ENCODE measurements around the gene CGAS.
A peak's percentile ranks its signal among the peaks of the same experiment; 100 is the strongest.
"Not testable (repeated sequence)": the region's sequence is repeated elsewhere in the genome, so short reads cannot be mapped to it uniquely, and the experiment has no call there.

Gene CGAS

DNA sequence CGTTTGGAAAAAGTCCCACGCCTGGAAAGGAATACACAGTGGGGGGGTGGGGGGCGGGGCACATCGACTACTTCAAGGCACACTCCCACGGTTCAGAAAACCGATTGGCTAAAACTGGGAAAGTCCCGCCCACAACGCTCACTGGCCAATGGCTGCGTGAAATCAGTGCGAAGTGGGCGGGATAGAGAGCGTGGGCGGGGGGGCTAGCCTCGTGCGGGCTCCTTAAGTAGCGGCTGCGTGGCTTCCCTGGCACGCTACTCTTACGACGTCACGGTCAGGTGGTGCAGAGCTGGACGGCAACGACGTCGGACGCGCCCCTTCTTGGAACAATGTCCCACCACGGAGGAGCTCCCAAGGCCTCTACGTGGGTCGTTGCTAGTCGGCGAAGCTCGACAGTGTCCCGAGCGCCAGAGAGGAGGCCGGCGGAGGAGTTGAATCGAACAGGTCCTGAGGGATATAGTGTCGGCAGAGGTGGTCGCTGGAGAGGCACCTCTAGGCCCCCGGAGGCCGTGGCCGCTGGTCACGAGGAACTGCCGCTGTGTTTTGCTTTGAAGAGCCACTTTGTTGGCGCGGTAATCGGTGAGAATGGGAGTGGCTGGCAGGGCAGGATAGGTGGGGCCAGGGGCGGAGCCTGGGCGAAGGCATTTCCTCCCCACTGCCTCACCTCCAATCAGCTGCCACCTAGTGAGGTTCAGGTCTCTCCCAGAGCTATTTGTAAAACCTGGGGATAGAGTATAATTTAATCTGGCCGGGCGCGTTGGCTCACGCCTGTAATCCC lies 57.3 kb downstream of the CGAS start, which contains the start of gene DDX43:
TSS of gene DDX43 (plus strand) at position 252 of the 778 bp plus-strand sequence. CDS start at position 330, 78 bp downstream.
- DNase-seq = peak; percentile 69

DNA sequence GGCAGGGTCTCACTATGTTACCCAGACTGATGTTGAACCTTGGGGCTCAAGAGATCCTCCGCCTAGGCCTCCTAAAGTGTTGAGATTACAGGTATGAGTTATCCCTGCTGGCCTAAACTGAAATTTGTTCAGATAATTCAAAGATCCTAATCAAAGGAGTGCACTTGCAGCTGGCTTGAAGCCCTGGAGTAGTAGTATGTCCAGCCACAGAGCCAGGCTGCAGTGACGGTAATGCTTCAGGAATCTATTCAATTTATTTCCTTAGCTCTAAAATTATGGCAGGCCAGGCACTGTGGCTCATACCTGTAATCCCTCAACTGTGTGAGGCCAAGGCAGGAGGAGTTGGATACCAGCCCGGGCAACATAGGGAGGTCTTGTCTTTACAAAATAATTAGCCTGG lies 58.8 kb downstream of the CGAS start:
- DNase-seq = no peak

DNA sequence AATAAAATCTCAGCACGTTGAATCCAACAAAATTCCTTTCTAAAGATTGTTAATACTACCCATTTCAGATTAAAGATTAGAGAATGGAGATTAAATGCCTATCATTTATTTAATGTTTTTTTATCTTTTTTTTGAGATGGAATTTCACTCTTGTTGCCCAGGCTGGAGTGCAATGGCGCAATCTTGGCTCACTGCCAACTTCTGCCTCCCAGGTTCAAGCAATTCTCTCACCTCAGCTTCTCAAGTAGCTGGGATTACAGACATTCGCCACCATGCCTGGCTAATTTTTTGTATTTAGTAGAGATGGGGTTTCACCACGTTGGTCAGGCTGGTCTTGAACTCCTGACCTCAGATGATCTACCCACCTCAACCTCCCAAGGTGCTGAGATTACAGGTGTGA lies 59.9 kb downstream of the CGAS start:
- DNase-seq = not testable (repeated sequence)

DNA sequence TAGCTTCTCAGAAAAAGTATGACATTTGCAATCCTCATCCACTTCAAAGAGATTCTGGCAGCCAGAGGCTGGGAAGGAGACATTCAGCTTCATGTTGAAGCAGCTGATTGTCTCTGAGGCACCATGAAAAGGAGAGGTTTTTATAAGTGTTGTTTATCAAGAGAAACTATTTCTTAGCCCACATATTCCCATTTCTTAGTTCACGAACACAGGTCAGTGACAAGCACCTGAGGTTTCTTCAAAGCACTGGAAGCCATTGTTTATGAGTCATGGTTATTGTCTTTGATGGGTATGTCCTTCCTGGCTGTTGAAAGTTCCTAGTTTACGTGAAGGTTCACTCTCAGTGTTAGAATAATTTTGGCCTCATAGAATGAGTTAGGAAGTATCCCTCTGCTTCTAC lies 60.4 kb downstream of the CGAS start:
- DNase-seq = no peak

DNA sequence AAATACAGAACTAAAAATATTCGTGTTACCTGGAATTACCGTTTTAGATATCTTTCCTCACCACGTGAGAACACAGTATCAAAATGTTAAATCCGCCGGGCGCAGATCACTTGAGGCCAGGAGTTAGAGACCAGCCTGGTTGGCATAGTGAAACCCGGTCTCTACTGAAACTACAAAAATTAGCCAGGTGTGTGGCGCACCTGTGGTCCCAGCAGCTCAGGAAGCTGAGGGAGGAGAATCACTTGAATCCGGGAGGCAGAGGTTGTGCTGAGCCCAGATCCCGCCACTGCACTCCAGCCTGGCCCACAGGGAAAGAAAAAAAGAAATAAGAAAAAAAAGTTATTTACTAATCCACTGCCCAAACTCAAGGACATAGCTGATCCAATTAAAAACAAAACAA lies 62.2 kb downstream of the CGAS start:
- DNase-seq = no peak

DNA sequence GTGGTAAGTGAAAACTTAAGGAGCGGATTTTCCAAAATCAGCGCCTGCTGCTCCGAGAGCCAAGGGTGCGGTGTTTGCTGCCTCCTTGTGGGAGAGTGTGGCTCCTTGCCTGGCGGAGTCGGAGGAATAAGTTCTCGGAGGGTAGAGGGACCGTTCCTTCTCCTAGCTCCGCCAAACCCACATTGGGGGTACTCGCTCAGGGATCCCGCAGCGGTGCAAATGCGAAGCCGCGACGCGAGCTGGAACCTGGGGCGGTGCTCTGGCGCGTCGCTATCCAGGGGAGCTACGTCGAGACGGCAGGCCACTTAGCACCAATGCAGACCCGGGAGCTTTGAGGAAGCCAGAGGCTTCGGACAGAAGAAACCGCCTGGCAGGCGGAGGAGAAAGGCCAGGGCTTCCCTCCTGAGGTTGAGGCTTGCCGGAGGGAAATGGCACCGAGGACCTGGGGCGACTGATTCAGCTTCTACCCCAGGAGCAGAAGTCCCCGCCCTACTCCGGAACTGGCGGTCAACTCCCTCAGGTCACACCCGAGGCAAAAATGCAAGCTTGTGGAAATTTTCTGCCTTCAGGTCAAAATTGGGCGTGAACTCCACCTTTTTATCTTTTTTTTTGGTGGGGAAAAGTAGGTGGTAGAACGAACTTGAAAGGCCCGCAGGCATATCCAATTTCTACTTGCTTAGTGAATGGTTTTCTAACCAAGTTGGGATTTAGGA lies 63.1 kb downstream of the CGAS start:
- DNase-seq = no peak

DNA sequence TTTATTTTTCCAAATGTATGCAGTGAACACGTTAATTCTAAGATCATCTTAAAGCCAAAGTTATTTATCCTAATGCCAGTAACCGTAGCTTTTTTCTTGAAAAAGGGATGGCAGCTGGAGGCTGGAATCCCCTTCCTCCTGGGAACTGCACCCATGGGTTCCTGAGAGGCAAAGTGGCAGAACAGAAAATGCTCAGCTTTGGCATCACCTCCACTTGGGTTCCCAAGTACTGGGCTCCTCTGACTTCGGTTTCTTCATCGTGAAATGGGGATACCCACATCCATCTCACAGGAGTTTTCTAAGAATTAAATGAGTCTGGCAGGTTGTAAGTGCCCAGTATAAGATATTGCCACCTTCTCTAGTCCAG lies 63.7 kb downstream of the CGAS start:
- DNase-seq = no peak

DNA sequence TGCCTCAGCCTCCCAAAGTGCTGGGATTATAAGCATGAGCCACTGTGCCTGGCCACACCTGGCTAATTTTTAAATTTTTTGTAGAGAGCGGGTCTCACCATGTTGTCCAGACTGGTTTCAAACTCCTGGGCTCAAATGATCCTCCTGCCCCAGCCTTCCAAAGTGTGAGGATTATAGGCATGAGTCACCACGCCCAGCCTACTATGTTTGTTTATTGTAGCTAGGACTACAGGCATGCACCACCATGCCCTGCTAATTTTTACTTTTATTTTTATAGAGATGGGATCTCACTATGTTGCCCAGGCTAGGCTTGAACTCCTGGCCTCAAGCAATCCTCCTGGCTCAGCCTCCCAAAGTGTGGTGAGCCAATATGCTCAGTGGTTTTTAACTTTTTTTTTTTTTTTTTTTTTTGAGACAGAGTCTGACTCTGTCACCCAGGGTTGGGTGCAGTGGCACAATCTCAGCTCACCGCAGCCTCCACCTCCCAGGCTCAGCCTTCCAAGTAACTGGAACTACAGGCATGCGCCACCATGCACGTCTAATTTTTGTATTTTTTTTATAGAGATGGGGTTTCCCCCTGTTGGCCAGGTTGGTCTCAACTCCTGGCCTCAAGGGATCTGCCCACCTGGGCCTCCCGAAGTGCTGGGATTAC lies 69.5 kb downstream of the CGAS start:
- no peak for DNase-seq

DNA sequence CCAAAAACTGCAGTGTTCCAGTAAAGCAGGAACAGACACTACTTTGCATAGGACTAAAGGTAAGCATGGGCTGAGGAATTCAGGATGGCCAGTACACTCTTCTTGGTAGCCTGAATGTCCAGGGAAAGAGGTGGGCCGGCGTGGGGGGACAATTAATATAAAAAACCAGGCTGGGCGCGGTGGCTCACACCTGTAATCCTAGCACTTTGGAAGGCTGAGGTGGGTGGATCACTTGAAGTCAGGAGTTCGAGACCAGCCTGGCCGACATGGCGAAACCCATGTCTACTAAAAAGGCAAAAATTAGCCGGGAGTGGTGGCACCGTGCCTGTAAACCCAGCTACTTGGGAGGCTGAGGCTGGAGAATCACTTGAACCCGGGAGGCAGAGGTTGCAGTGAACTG lies 70.6 kb downstream of the CGAS start:
- not testable (repeated sequence) for DNase-seq

DNA sequence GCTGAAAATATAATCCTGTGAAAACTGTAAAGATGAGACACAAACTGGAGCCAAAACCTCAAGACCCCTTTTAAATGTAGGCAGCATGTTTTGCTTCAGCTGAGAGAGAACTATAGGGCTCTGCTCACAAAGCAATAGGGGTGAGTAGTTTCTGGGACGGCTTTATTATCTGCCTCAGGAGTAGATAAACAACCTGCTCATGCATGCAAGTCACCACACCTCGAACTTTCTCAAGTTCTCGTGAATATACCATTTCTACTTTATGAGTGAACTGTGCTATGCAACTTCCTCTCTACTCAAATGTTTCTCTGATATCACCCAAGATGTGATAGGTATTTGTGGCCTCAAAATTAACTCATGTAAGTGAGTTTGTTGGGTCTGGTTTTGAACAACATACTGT lies 74.9 kb downstream of the CGAS start:
- no peak for DNase-seq

DNA sequence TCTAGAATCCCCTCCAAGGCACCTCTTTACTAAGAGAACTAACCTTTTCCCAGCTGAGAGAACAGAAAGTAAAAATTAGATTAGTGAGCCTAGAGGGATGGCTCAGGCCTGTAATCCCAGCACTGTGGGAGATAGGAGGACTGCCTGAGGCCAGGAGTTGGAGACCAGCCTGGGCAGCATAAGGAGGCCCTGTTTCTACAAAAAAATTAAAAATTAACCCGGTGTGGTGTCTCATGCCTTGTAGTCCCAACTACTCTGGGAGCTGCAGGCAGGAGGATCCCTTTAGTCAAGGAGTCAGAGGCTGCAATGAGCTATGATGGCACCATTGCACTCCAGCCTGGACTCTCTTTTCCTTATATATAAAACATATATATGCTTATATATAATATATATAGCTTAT lies 76.9 kb downstream of the CGAS start:
- DNase-seq = no peak
